Measurements from ENCODE around the gene MAP2. TPM values are rescaled to one million over a fixed set of nuclear protein-coding genes. Genes with fewer than 3 reads are reported as not detected.

Gene MAP2
- total RNA-seq, 1 experiment from 2014 or later = 40.2 TPM

DNA sequence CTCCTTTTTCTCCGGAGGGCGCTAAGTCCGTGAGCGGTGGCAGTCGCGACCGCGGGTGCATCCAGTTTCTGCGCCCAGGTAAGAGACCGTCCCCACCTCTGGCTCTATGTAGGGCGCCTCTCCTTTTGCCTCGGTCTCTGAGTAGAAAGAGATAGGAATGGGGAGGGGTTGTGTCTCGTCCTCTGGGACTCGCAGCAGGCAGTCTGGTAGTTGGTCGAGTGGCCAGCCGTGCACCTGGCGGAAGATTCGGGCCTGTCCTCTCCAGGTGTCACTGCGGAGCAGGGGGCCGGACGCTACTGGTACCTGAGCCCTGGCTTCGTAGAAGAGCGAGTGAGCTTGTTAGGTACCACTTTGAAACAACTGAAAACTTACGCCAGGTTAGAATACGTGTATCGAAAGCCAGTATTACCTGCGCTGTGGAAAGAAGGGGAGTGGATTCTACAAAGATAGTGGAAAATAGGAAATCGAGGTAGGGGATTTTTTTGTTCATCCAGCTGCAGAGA, 403 bp downstream of the MAP2 start:
- ChIA-PET POLR2A (interaction anchor here (0.9 to 3.9 kb wide), 7 partner anchors 9 to 537 kb away, joined by 3 to 32 read pairs (median 4); no protein-coding TSS in a partner anchor), CTCF (interaction anchor here (0.5 to 5.7 kb wide), 55 partner anchors 8 to 1924 kb away, joined by 3 to 161 read pairs (median 5); no protein-coding TSS in a partner anchor)
- no peaks in the 10 kb centered on the region for H3K9me3 Mint-ChIP-seq (ENCODE audit: unreplicated experiment)
- DNase-seq (ENCODE audit: unreplicated experiment) = peak; percentile 29
- H3K4me1 Mint-ChIP-seq (ENCODE audit: insufficient read depth, unreplicated experiment) = peaks cover 18% of the 10 kb centered on the region
- TF ChIP-seq, protein P1, sequence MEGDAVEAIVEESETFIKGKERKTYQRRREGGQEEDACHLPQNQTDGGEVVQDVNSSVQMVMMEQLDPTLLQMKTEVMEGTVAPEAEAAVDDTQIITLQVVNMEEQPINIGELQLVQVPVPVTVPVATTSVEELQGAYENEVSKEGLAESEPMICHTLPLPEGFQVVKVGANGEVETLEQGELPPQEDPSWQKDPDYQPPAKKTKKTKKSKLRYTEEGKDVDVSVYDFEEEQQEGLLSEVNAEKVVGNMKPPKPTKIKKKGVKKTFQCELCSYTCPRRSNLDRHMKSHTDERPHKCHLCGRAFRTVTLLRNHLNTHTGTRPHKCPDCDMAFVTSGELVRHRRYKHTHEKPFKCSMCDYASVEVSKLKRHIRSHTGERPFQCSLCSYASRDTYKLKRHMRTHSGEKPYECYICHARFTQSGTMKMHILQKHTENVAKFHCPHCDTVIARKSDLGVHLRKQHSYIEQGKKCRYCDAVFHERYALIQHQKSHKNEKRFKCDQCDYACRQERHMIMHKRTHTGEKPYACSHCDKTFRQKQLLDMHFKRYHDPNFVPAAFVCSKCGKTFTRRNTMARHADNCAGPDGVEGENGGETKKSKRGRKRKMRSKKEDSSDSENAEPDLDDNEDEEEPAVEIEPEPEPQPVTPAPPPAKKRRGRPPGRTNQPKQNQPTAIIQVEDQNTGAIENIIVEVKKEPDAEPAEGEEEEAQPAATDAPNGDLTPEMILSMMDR (IDR thresholded peaks at IDR 0.05; ENCODE audit: unreplicated experiment) = no peak
- H3K27me3 Mint-ChIP-seq (ENCODE audit: insufficient read depth, unreplicated experiment) = no peaks in the 10 kb centered on the region
- TSS peak; percentile 54 for BruUV-seq (replicated peaks)
- H3K4me3 Mint-ChIP-seq (ENCODE audit: unreplicated experiment) = peak overlapping the region; percentile 81
- intact Hi-C loops (cut with micrococcal nuclease) = loop anchor here (1.0 to 5.0 kb wide), 4 partner anchors 42 to 1029 kb away; no protein-coding TSS in a partner anchor
- no peaks in the 10 kb centered on the region for H3K36me3 Mint-ChIP-seq (ENCODE audit: insufficient read depth, unreplicated experiment)
- H3K27ac Mint-ChIP-seq (ENCODE audit: low read depth, unreplicated experiment) = no peak overlapping the region

DNA sequence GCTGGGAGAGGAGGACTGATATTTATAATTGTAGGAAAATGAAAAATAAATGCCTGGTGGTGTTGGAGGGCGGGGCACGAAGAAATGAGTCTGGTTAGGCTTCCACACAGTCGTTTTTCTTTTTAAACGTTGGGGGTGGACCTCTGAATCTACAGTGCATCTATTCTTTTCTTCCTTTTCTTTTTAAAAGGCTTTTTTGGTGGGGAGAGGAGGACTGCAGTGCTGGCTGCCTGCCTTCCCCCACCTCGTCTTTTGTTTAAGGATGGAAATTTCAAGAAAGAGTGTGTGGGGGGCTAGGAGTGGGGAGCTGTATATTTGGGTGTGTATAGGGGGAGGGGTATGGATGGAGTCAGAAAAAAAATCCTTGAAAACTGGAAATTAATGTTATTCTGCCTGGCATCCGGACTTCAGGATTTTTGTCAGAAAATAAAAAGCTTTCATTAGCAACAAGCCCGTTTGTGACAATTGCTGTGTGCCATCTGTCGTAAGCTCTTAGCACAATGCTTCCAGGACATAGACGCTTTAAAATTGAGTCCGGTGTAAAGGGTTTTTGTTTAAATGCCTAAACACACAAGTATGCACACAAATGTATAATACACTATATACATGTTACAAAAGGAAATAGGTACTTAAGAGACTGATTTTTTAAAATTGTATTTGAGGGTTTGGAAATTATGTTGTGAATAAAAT, 1.1 kb downstream of the MAP2 start:
- Mint-ChIP-seq H3K9me3 (ENCODE audit: unreplicated experiment) (no peaks in the 10 kb centered on the region), H3K36me3 (ENCODE audit: insufficient read depth, unreplicated experiment) (no peaks in the 10 kb centered on the region), H3K27ac (ENCODE audit: low read depth, unreplicated experiment) (no peak overlapping the region), H3K4me3 (ENCODE audit: unreplicated experiment) (peak overlapping the region; percentile 81), H3K4me1 (ENCODE audit: insufficient read depth, unreplicated experiment) (peaks cover 18% of the 10 kb centered on the region), H3K27me3 (ENCODE audit: insufficient read depth, unreplicated experiment) (no peaks in the 10 kb centered on the region)
- CTCF ChIA-PET = interaction anchor here (0.5 to 5.7 kb wide), 59 partner anchors 8 to 1157 kb away, joined by 3 to 161 read pairs (median 4); no protein-coding TSS in a partner anchor
- TF ChIP-seq, protein P1 (IDR thresholded peaks at IDR 0.05; ENCODE audit: unreplicated experiment) = no peak
- intact Hi-C loops (cut with micrococcal nuclease) = loop anchor here (1.0 to 5.0 kb wide), 8 partner anchors 43 to 1030 kb away; no protein-coding TSS in a partner anchor
- POLR2A ChIA-PET = interaction anchor here (0.9 to 3.9 kb wide), 12 partner anchors 8 to 536 kb away, joined by 3 to 32 read pairs (median 4); no protein-coding TSS in a partner anchor
- no peak for DNase-seq (ENCODE audit: unreplicated experiment)
- no TSS peak for BruUV-seq (replicated peaks)

DNA sequence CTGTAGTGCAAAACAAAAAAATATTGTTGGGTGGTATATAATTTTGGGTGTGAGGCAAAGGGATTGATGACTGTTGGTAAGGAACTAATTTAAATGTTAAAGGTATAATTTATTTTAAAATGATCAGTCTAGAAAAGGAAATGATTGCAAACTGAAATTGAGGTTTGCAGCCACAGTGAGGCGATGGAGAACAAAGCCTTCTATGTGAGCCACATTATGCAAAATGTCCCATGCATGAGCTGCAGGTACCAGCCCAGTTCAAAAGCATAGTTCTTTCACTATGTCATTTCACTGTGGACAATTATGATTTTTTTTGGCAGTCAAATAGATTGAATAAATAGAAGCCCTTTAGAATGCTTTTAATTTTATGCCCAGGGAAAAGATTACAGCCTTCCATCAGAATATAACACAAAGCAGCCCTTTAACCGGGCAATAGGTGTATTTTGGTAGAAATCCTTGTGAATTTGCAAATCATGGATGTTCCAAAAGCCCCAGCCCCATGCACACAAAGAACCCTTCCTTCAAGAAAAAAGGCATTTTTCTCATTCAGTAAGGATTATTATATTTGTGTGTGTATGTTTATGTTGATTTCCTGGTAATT, 1.7 kb downstream of the MAP2 start:
- BruUV-seq (replicated peaks) = no TSS peak
- H3K36me3 Mint-ChIP-seq (ENCODE audit: insufficient read depth, unreplicated experiment) = no peaks in the 10 kb centered on the region
- intact Hi-C loops (cut with micrococcal nuclease) = loop anchor here (1.0 to 5.0 kb wide), 6 partner anchors 47 to 1031 kb away; no protein-coding TSS in a partner anchor
- peaks cover 18% of the 10 kb centered on the region for H3K4me1 Mint-ChIP-seq (ENCODE audit: insufficient read depth, unreplicated experiment)
- ChIA-PET POLR2A (interaction anchor here (1.0 to 3.9 kb wide), 8 partner anchors 9 to 509 kb away, joined by 3 to 32 read pairs (median 4); no protein-coding TSS in a partner anchor), CTCF (interaction anchor here (0.6 to 5.7 kb wide), 38 partner anchors 7 to 574 kb away, joined by 3 to 161 read pairs (median 4); no protein-coding TSS in a partner anchor)
- no peaks in the 10 kb centered on the region for H3K9me3 Mint-ChIP-seq (ENCODE audit: unreplicated experiment)
- peak; percentile 63 for DNase-seq (ENCODE audit: unreplicated experiment)
- TF ChIP-seq, protein P1 (IDR thresholded peaks at IDR 0.05; ENCODE audit: unreplicated experiment) = peak; percentile 57
- H3K27me3 Mint-ChIP-seq (ENCODE audit: insufficient read depth, unreplicated experiment) = no peaks in the 10 kb centered on the region
- H3K27ac Mint-ChIP-seq (ENCODE audit: low read depth, unreplicated experiment) = no peak overlapping the region
- H3K4me3 Mint-ChIP-seq (ENCODE audit: unreplicated experiment) = peak overlapping the region; percentile 81
